HEK293 (cell line): ENCODE results near the gene NUP160.
"Not testable (repeated sequence)": the region's sequence is repeated elsewhere in the genome, so short reads cannot be mapped to it uniquely, and the experiment has no call there.

Source experiments
- CTCF ChIA-PET: fragments of 350-600 bp; formaldehyde crosslinking; extraction: SDS; loops from one replicate; lab custom pipeline; 2021; ENCODE audit warnings: antibody characterized with exemption; lab: Yijun Ruan, JAX
- POLR2A ChIA-PET: fragments of 300-600 bp; formaldehyde crosslinking; extraction: SDS; loops from one replicate; lab custom pipeline; 2020; ENCODE audit warnings: antibody characterized with exemption, inconsistent platforms; lab: Yijun Ruan, JAX
- H3K27ac ChIP-seq: fragments of 200-500 bp; sonication (Bioruptor generic); 2 replicates; pipeline ENCODE4 v1.5.1; 2014; ENCODE audit warnings: low read depth, low read length, control low read depth, inconsistent platforms; ENCODE audit errors: extremely low read depth
- H3K36me3 ChIP-seq, 2 experiments: fragments of 200-500 bp in 1 of 2; sonication (Bioruptor generic) in 1 of 2; 1 replicate in 1 of 2; 2 replicates in 1 of 2; pipeline ENCODE4 v1.5.1; 2014 to 2017; ENCODE audit warnings: inconsistent platforms in 2 of 2, low read length in 2 of 2; ENCODE audit not compliant: control insufficient read depth in 2 of 2, insufficient read depth in 1 of 2
- H3K4me1 ChIP-seq: fragments of 200-500 bp; sonication (Bioruptor generic); 2 replicates; pipeline ENCODE4 v1.5.1; 2014; ENCODE audit warnings: mild to moderate bottlenecking, low read length, inconsistent platforms; ENCODE audit not compliant: control insufficient read depth, insufficient read depth
- H3K4me3 ChIP-seq: 2 replicates; pipeline ENCODE4 v1.5.1; 2011; ENCODE audit warnings: low read depth, mild to moderate bottlenecking, control low read depth, low read length, moderate library complexity
- H3K9me3 ChIP-seq: fragments of 200-500 bp; sonication (Bioruptor generic); 2 replicates; pipeline ENCODE4 v1.5.1; 2014; ENCODE audit warnings: low read depth, low read length, inconsistent platforms; ENCODE audit not compliant: control insufficient read depth, insufficient read depth
- IKZF3 ChIP-seq: fragments of 450-650 bp; IDR thresholded peaks from 2 replicates; pipeline ENCODE4 v1.5.0; 2018; ENCODE audit warnings: missing biosample characterization, mild to moderate bottlenecking, missing genetic modification characterization, moderate library complexity
- PRDM1 ChIP-seq: fragments of 450-650 bp; formaldehyde crosslinking; IDR thresholded peaks from 2 replicates; pipeline ENCODE4; 2016; ENCODE audit warnings: missing biosample characterization, missing genetic modification characterization
- REPIN1 ChIP-seq: fragments of 450-650 bp; formaldehyde crosslinking; IDR thresholded peaks from 2 replicates; pipeline ENCODE4 v1.5.1; 2017; ENCODE audit warnings: missing biosample characterization, missing genetic modification characterization, low read depth
- ZNF10 ChIP-seq: fragments of 450-650 bp; formaldehyde crosslinking; IDR thresholded peaks from 2 replicates; pipeline ENCODE4 v1.5.1; 2017; ENCODE audit warnings: missing biosample characterization, missing genetic modification characterization
- ZNF157 ChIP-seq: fragments of 450-650 bp; formaldehyde crosslinking; IDR thresholded peaks from 2 replicates; pipeline ENCODE4 v1.5.1; 2016; ENCODE audit warnings: missing biosample characterization, missing genetic modification characterization
- ZNF16 ChIP-seq: fragments of 450-650 bp; formaldehyde crosslinking; IDR thresholded peaks from 2 replicates; pipeline ENCODE4 v1.5.1; 2016; ENCODE audit warnings: low read depth, missing biosample characterization, missing genetic modification characterization
- ZNF184 ChIP-seq: fragments of 450-650 bp; IDR thresholded peaks from 2 replicates; pipeline ENCODE4 v1.5.1; 2018; ENCODE audit warnings: missing biosample characterization, mild to moderate bottlenecking, missing genetic modification characterization
- ZNF423 ChIP-seq: fragments of 450-650 bp; formaldehyde crosslinking; IDR thresholded peaks from 2 replicates; pipeline ENCODE4 v1.5.1; 2016; ENCODE audit warnings: missing biosample characterization, missing genetic modification characterization
- ZNF521 ChIP-seq: fragments of 450-650 bp; formaldehyde crosslinking; IDR thresholded peaks from 2 replicates; pipeline ENCODE4 v1.5.1; 2017; ENCODE audit warnings: missing biosample characterization, mild to moderate bottlenecking, missing genetic modification characterization
- ZNF621 ChIP-seq: fragments of 450-650 bp; formaldehyde crosslinking; IDR thresholded peaks from 2 replicates; pipeline ENCODE4 v1.5.1; 2017; ENCODE audit warnings: missing biosample characterization, missing genetic modification characterization
- ZNF664 ChIP-seq: fragments of 450-650 bp; formaldehyde crosslinking; IDR thresholded peaks from 2 replicates; pipeline ENCODE4 v1.5.1; 2016; ENCODE audit warnings: missing biosample characterization, missing genetic modification characterization
- ZNF677 ChIP-seq: fragments of 450-650 bp; IDR thresholded peaks from 2 replicates; pipeline ENCODE4 v1.5.0; 2018; ENCODE audit warnings: missing biosample characterization, mild to moderate bottlenecking, missing genetic modification characterization, moderate library complexity
- ZNF768 ChIP-seq: fragments of 450-650 bp; formaldehyde crosslinking; IDR thresholded peaks from 2 replicates; pipeline ENCODE4 v1.5.1; 2018; ENCODE audit warnings: missing biosample characterization, mild to moderate bottlenecking, missing genetic modification characterization
- TF ChIP-seq, protein P1 (sequence below): sonication (generic); formaldehyde crosslinking; IDR thresholded peaks from 2 replicates; pipeline ENCODE4 v1.8.1; 2022; ENCODE audit warnings: mild to moderate bottlenecking, moderate library complexity, missing genetic modification reagents
- TF ChIP-seq, protein P2 (sequence below): fragments of 450-650 bp; formaldehyde crosslinking; IDR thresholded peaks from 2 replicates; pipeline ENCODE4 v1.5.1; 2017; ENCODE audit warnings: missing biosample characterization, missing genetic modification characterization
- TF ChIP-seq, protein P3 (sequence below): fragments of 450-650 bp; formaldehyde crosslinking; IDR thresholded peaks from 2 replicates; pipeline ENCODE4 v1.5.1; 2016; ENCODE audit warnings: missing biosample characterization, missing genetic modification characterization

The NUP160 gene

DNA sequence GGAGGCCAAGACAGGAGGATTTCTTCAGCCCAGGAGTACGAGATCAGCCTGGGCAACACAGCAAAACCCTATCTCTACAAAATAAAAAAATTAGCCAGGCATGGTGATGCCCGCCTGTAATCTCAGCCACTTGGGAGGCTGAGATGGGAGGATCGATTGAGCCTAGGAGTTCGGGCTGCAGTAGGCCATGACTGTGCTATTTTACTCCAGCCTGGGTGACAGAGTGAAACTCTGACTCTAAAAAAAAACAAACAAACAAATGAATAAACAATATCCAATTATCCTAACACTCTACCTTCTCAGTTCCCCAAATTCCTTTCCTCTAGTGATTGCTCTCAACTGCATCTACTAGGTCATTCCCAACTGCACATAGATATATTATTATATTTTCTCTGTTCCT lies 5.4 kb downstream of the NUP160 start (continued):
- TF ChIP-seq, protein P1, sequence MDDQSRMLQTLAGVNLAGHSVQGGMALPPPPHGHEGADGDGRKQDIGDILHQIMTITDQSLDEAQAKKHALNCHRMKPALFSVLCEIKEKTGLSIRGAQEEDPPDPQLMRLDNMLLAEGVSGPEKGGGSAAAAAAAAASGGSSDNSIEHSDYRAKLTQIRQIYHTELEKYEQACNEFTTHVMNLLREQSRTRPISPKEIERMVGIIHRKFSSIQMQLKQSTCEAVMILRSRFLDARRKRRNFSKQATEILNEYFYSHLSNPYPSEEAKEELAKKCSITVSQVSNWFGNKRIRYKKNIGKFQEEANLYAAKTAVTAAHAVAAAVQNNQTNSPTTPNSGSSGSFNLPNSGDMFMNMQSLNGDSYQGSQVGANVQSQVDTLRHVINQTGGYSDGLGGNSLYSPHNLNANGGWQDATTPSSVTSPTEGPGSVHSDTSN (CRISPR knock-in tag), result no peak
- TF ChIP-seq ZNF157 (tag by site-specific recombination), result no peak
- TF ChIP-seq ZNF10 (tag by site-specific recombination), result no peak
- TF ChIP-seq ZNF621 (tag by site-specific recombination), result no peak
- TF ChIP-seq ZNF423 (tag by site-specific recombination), result no peak
- no peak for TF ChIP-seq ZNF677
- TF ChIP-seq IKZF3, result no peak
- TF ChIP-seq PRDM1 (tag by site-specific recombination), result no peak
- TF ChIP-seq, protein P2, sequence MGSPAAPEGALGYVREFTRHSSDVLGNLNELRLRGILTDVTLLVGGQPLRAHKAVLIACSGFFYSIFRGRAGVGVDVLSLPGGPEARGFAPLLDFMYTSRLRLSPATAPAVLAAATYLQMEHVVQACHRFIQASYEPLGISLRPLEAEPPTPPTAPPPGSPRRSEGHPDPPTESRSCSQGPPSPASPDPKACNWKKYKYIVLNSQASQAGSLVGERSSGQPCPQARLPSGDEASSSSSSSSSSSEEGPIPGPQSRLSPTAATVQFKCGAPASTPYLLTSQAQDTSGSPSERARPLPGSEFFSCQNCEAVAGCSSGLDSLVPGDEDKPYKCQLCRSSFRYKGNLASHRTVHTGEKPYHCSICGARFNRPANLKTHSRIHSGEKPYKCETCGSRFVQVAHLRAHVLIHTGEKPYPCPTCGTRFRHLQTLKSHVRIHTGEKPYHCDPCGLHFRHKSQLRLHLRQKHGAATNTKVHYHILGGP (tag by site-specific recombination), result no peak
- TF ChIP-seq, all 188 proteins: peak for 0

DNA sequence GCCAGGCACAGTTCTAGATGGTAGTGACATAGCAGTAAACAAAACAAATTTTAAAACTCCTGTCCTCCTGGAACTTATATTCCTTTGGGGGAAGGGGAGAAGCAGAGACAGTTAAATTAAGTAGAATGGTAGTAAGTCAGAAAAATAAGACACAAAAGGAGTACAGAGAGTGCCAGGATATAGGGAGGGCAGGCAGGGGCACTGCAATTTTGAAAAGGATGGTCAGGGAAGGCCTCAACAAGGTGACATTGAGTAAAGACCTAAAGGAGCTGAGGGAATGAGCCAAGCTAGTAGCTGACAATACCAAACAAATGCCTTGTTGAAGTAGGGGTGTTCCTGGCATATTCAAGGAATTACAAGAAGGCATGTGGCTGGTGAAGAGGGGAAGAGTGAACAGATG lies 10.2 kb downstream of the NUP160 start:
- Histone ChIP-seq H3K4me3 (no peak overlapping the region), H3K36me3 (peaks cover 26 to 98% of the 10 kb centered on the region in 2 experiments), H3K4me1 (no peaks in the 10 kb centered on the region), H3K27ac (no peak overlapping the region), H3K9me3 (no peaks in the 10 kb centered on the region)
- ChIA-PET CTCF (no interaction called here), POLR2A (no interaction called here)
- TF ChIP-seq ZNF664 (tag by site-specific recombination), result peak; percentile 58
- TF ChIP-seq ZNF521 (tag by site-specific recombination), result no peak

DNA sequence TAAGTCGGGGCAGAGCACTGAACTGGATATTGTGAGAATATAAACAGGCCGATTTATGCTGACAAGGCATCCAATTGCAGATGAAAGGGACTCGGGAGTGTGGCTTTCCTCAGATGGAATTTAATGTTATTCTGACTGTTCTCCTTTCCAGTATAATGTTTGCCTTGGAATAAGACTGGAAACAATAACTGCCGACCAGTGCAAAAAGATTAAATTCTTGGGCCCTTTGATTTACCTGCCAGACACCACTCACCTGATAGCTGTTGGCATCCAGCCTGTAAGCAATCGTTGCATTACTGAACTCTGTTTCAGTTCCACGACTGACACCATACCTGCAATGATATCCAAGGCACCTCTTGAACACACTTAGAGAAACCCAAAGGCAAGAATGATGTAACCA lies 10.9 kb downstream of the NUP160 start:
- TF ChIP-seq ZNF664 (tag by site-specific recombination), result no peak
- ChIA-PET POLR2A (no interaction called here), CTCF (no interaction called here)
- H3K27ac ChIP-seq, result no peak overlapping the region
- no peaks in the 10 kb centered on the region for H3K9me3 ChIP-seq
- peaks cover 30 to 98% of the 10 kb centered on the region in 2 experiments for H3K36me3 ChIP-seq
- H3K4me3 ChIP-seq, result no peak overlapping the region
- no peaks in the 10 kb centered on the region for H3K4me1 ChIP-seq

DNA sequence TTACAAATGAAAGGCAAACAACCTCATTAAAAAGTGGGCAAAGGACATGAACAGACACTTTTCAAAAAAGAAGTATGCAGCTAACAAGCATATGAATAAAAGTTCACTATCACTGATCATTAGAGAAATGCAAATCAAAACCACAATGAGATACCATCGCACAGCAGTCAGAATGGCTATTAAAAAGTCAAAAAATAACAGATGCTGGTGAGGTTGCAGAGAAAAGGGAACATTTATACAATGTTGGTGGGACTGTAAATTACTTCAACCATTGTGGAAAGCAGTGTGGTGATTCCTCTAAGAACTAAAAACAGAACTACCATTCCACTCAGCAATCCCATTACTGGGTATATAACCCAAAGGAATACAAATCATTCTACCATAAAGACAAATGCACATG lies 18.1 kb downstream of the NUP160 start:
- POLR2A ChIA-PET, H3K9me3 ChIP-seq, CTCF ChIA-PET, H3K4me3 ChIP-seq, H3K4me1 ChIP-seq, H3K27ac ChIP-seq: not testable (repeated sequence)
- 0 out of 2 replicates have a peak, but pooled peaks have one; percentile 61 for TF ChIP-seq ZNF184 (tag by site-specific recombination)
- H3K36me3 ChIP-seq, result peaks cover 24 to 85% of the 10 kb centered on the region in 2 experiments; a peak in 2 of 3 replicates

DNA sequence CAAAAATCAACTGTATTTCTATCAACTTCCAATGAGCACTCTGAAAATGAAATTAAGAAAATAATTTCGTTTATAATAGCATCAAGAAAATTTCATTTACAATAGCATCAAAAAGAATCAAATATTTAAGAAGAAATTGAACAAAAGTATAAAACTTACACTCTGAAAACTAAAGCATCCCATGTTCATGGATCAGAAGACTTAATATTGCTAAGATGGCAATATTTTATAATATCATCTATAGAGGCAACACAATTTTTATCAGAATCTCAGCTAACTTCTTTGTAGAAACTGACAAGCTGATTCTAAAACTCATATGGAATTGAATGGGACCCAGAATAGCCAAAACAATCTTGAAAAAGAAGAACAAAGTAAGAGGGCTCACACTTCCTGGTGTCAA lies 19.9 kb downstream of the NUP160 start:
- POLR2A ChIA-PET, result no interaction called here

More for the DNA sequence above, 19.9 kb downstream of the NUP160 start:
- Histone ChIP-seq H3K36me3 (peaks cover 28 to 77% of the 10 kb centered on the region in 2 experiments; a peak in 2 of 3 replicates), H3K9me3 (no peaks in the 10 kb centered on the region), H3K4me1 (no peaks in the 10 kb centered on the region), H3K4me3 (no peak overlapping the region), H3K27ac (no peak overlapping the region)
- CTCF ChIA-PET, result no interaction called here
- no peak for TF ChIP-seq REPIN1
- no peak for TF ChIP-seq ZNF768
- TF ChIP-seq ZNF16, result no peak
- TF ChIP-seq, protein P3, sequence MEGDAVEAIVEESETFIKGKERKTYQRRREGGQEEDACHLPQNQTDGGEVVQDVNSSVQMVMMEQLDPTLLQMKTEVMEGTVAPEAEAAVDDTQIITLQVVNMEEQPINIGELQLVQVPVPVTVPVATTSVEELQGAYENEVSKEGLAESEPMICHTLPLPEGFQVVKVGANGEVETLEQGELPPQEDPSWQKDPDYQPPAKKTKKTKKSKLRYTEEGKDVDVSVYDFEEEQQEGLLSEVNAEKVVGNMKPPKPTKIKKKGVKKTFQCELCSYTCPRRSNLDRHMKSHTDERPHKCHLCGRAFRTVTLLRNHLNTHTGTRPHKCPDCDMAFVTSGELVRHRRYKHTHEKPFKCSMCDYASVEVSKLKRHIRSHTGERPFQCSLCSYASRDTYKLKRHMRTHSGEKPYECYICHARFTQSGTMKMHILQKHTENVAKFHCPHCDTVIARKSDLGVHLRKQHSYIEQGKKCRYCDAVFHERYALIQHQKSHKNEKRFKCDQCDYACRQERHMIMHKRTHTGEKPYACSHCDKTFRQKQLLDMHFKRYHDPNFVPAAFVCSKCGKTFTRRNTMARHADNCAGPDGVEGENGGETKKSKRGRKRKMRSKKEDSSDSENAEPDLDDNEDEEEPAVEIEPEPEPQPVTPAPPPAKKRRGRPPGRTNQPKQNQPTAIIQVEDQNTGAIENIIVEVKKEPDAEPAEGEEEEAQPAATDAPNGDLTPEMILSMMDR (tag by site-specific recombination), result no peak
